Osteocyte (in vitro differentiated cells): ENCODE measurements around the gene OR2A2. TPM values are rescaled to one million over a fixed set of nuclear protein-coding genes. Genes with fewer than 3 reads are reported as not detected.

Experiments
- DNase-seq: peaks from one replicate; pipeline ENCODE4 v3.0.0; 2021; ENCODE audit warnings: mixed read lengths; ENCODE audit not compliant: unreplicated experiment; ENCODE audit errors: extremely low spot score
- H3K27ac Mint-ChIP-seq: one replicate; pipeline ENCODE4 v1.8.0; 2021; ENCODE audit warnings: mild to moderate bottlenecking, mixed read lengths; ENCODE audit not compliant: unreplicated experiment
- H3K27me3 Mint-ChIP-seq: one replicate; pipeline ENCODE4 v1.8.0; 2021; ENCODE audit warnings: mixed read lengths; ENCODE audit not compliant: unreplicated experiment
- H3K36me3 Mint-ChIP-seq: one replicate; pipeline ENCODE4 v1.8.0; 2021; ENCODE audit warnings: mixed read lengths; ENCODE audit not compliant: unreplicated experiment
- H3K4me1 Mint-ChIP-seq: one replicate; pipeline ENCODE4 v1.8.0; 2021; ENCODE audit warnings: mixed read lengths; ENCODE audit not compliant: unreplicated experiment
- H3K4me3 Mint-ChIP-seq: one replicate; pipeline ENCODE4 v1.8.0; 2021; ENCODE audit warnings: mild to moderate bottlenecking, moderate library complexity, mixed read lengths; ENCODE audit not compliant: unreplicated experiment
- H3K9me3 Mint-ChIP-seq: one replicate; pipeline ENCODE4 v1.8.0; 2021; ENCODE audit warnings: mixed read lengths; ENCODE audit not compliant: unreplicated experiment
- total RNA-seq: library from RNA; stranded (reverse); gene quantifications from 2 replicates; pipeline ENCODE4 v1.2.1, GENCODE V29; 2021
- TF ChIP-seq, protein P1 (sequence below): fragments of 200-600 bp; sonication (generic); IDR thresholded peaks from 2 replicates; pipeline ENCODE4 v1.5.0; 2021; ENCODE audit warnings: antibody characterized with exemption, mild to moderate bottlenecking, moderate library complexity

OR2A2 gene
- total RNA-seq, 1 donor from 2014 or later = not detected

DNA sequence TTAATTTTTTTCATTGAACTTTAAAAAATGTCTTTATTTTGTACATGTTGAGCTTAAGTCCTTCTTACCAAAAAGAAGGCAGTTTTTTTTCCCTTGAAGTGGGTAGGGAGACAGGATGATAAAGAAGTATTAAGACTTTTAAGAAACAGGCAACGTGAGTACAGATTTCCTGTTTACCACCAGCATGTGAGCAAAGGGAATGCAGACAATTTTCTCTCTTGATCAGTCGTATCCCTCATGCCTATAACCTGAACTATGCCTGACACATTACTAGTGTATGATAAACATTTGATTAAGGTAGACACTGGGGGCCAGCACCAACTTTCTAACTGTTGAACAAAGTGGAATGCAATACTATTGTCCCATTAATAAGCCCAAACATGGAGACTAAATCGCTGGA, 8.8 kb upstream of the OR2A2 start:
- H3K27me3 Mint-ChIP-seq = peaks cover 31% of the 10 kb centered on the region
- H3K4me3 Mint-ChIP-seq = no peak overlapping the region
- no peaks in the 10 kb centered on the region for H3K36me3 Mint-ChIP-seq
- TF ChIP-seq, protein P1, sequence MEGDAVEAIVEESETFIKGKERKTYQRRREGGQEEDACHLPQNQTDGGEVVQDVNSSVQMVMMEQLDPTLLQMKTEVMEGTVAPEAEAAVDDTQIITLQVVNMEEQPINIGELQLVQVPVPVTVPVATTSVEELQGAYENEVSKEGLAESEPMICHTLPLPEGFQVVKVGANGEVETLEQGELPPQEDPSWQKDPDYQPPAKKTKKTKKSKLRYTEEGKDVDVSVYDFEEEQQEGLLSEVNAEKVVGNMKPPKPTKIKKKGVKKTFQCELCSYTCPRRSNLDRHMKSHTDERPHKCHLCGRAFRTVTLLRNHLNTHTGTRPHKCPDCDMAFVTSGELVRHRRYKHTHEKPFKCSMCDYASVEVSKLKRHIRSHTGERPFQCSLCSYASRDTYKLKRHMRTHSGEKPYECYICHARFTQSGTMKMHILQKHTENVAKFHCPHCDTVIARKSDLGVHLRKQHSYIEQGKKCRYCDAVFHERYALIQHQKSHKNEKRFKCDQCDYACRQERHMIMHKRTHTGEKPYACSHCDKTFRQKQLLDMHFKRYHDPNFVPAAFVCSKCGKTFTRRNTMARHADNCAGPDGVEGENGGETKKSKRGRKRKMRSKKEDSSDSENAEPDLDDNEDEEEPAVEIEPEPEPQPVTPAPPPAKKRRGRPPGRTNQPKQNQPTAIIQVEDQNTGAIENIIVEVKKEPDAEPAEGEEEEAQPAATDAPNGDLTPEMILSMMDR = no peak
- H3K27ac Mint-ChIP-seq = no peak overlapping the region
- H3K4me1 Mint-ChIP-seq = no peaks in the 10 kb centered on the region
- no peak for DNase-seq
- H3K9me3 Mint-ChIP-seq = no peaks in the 10 kb centered on the region

DNA sequence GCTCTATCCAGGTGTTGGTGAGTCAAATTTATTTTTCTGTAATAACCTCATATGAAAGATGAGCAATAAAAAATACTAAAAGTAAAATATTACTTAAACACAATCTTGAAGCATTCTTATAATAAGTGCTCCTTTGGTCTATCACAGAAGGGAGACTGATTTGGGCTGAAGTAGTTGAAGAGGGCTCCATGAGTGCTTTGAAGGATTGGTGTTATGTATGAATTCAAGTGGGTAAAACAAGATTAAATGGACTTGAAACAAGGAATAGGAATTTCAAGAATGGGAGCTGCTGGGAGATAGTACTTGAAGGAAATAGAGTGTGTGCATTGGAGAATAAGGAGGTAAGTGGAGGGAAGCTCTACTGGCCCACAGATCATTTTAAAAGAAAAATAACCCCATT, 7.3 kb upstream of the OR2A2 start:
- Mint-ChIP-seq H3K9me3 (no peaks in the 10 kb centered on the region), H3K27ac (no peak overlapping the region), H3K4me1 (no peaks in the 10 kb centered on the region), H3K27me3 (peaks cover 37% of the 10 kb centered on the region), H3K36me3 (no peaks in the 10 kb centered on the region), H3K4me3 (no peak overlapping the region)
- DNase-seq = no peak
- TF ChIP-seq, protein P1 = no peak

DNA sequence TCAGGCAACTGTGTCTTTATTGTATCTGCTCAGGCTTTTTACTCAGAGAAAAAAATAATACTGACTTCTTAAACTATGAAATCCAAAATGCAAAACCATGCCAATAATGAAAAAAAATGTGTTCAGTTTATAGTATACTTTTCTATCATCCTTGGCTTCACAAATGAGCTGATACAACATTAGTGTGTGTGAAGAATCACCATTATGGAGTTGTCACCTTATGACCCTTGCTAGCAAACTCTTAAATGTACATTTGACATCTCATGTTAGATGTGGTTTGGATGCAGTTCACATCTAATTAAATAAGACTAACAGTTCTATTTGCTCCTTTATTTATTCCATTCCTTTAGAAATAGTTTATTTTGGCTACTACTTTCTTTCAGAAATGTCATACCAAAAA, 4.2 kb upstream of the OR2A2 start:
- Mint-ChIP-seq H3K4me3 (no peak overlapping the region), H3K4me1 (no peaks in the 10 kb centered on the region), H3K9me3 (no peaks in the 10 kb centered on the region), H3K27ac (no peak overlapping the region), H3K27me3 (peaks cover 30% of the 10 kb centered on the region), H3K36me3 (no peaks in the 10 kb centered on the region)
- TF ChIP-seq, protein P1 = no peak
- no peak for DNase-seq

- Mint-ChIP-seq H3K9me3 (no peaks in the 10 kb centered on the region), H3K4me3 (no peak overlapping the region), H3K27ac (no peak overlapping the region), H3K27me3 (peaks cover 32% of the 10 kb centered on the region), H3K4me1 (no peaks in the 10 kb centered on the region), H3K36me3 (no peaks in the 10 kb centered on the region)
- TF ChIP-seq, protein P1 = no peak
- no peak for DNase-seq
Observed at GRCh38 chr7:144110272-144110671, 889 bp downstream of the OR2A2 start.

- Mint-ChIP-seq H3K27me3 (peaks cover 33% of the 10 kb centered on the region), H3K27ac (no peak overlapping the region), H3K9me3 (no peaks in the 10 kb centered on the region), H3K4me3 (no peak overlapping the region), H3K4me1 (peaks cover 2% of the 10 kb centered on the region), H3K36me3 (no peaks in the 10 kb centered on the region)
- TF ChIP-seq, protein P1 = no peak
- no peak for DNase-seq
Observed at GRCh38 chr7:144113651-144114050, 4.3 kb downstream of the OR2A2 start.
